ENCODE measurements around the gene UFD1.

The UFD1 gene

GRCh38 chr22:19478901-19479354, at the start of gene UFD1:
TSS of gene UFD1 (minus strand) at chr22:19479193. CDS start at chr22:19479085, 108 bp downstream.
- no peak for DNase-seq (ENCODE audit: low read depth)

- DNase-seq (ENCODE audit: low read depth): no peak
Observed at GRCh38 chr22:19527861-19528417, 48.9 kb upstream of the UFD1 start.

GRCh38 chr22:19527321-19527721, 48.3 kb upstream of the UFD1 start:
- DNase-seq (ENCODE audit: low read depth): no peak

GRCh38 chr22:19526702-19527111, 47.7 kb upstream of the UFD1 start:
- no peak for DNase-seq (ENCODE audit: low read depth)

GRCh38 chr22:19526076-19526701, 47.2 kb upstream of the UFD1 start:
- DNase-seq (ENCODE audit: low read depth): no peak

- DNase-seq (ENCODE audit: low read depth): no peak
Observed at GRCh38 chr22:19525666-19526065, 46.7 kb upstream of the UFD1 start.

- no peak for DNase-seq (ENCODE audit: low read depth)
Observed at GRCh38 chr22:19525116-19525660, 46.2 kb upstream of the UFD1 start.

- DNase-seq (ENCODE audit: low read depth): no peak
Observed at GRCh38 chr22:19524170-19525115, 45.5 kb upstream of the UFD1 start, which contains the start of gene CLDN5. TSS of gene CLDN5 (minus strand) at chr22:19524410. CDS start at chr22:19524255, 155 bp downstream.

GRCh38 chr22:19523240-19524169, 44.5 kb upstream of the UFD1 start:
- no peak for DNase-seq (ENCODE audit: low read depth)

GRCh38 chr22:19522881-19523239, 43.9 kb upstream of the UFD1 start:
- no peak for DNase-seq (ENCODE audit: low read depth)

GRCh38 chr22:19522190-19522880, 43.3 kb upstream of the UFD1 start:
- DNase-seq (ENCODE audit: low read depth): no peak

- no peak for DNase-seq (ENCODE audit: low read depth)
Observed at GRCh38 chr22:19520566-19521305, 41.7 kb upstream of the UFD1 start.

- DNase-seq (ENCODE audit: low read depth): no peak
Observed at GRCh38 chr22:19520007-19520406, 41.0 kb upstream of the UFD1 start.

GRCh38 chr22:19519041-19519926, 40.3 kb upstream of the UFD1 start:
- no peak for DNase-seq (ENCODE audit: low read depth)

GRCh38 chr22:19518635-19519034, 39.6 kb upstream of the UFD1 start:
- no peak for DNase-seq (ENCODE audit: low read depth)

- DNase-seq (ENCODE audit: low read depth): no peak
Observed at GRCh38 chr22:19517919-19518611, 39.1 kb upstream of the UFD1 start.

- DNase-seq (ENCODE audit: low read depth): no peak
Observed at GRCh38 chr22:19517171-19517500, 38.1 kb upstream of the UFD1 start.

GRCh38 chr22:19516378-19517170, 37.6 kb upstream of the UFD1 start:
- no peak for DNase-seq (ENCODE audit: low read depth)
